ENCODE results near the gene C11orf16. TPM values are rescaled to one million over a fixed set of nuclear protein-coding genes. Genes with fewer than 3 reads are reported as not detected.
"Not testable (repeated sequence)": the region's sequence is repeated elsewhere in the genome, so short reads cannot be mapped to it uniquely, and the experiment has no call there.

The C11orf16 gene
- total RNA-seq, 1 donor from 2014 or later, result not detected

DNA sequence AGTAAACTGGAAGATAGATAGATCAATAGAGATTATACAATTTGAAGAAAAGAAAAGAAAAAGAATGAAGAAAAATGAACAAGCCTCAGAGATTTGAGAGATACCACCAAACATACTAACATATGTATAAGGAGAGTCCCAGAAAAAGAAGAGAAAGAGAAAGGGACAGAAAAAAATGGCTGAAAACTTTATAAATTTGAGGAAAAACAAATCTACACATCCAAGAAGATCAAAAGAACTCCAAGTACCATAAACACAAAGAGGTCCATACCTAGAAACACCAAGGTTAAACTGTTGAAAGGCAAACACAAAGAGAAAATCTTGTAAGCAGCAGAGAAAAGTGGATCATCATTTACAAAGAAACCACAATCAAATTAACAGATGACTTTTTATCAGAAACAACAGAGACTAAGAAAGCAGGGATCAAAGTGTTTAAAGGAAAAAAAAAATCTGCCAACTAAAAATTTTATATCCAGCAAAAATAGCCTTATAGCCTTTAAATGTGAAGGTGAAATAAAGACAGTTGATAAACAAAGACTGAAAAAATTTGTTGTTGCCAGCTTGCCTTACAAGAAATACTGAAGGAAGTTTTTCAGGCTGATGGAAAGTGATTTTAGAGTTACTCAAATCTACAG, 33.5 kb downstream of the C11orf16 start:
- no peaks in the 10 kb centered on the region for H3K36me3 ChIP-seq (ENCODE audit: control insufficient read depth in 3 of 3, insufficient read depth in 3 of 3, low read length in 3 of 3)
- H3K27me3 ChIP-seq (ENCODE audit: control insufficient read depth in 3 of 3, insufficient read depth in 3 of 3, low read length in 3 of 3), result no peaks in the 10 kb centered on the region
- H3K9me3 ChIP-seq (ENCODE audit: control insufficient read depth in 3 of 3, low read length in 3 of 3), result peaks cover 0 to 4% (median 3%) of the 10 kb centered on the region in 3 donors
- no peak overlapping the region for H3K4me3 ChIP-seq (ENCODE audit: low read length in 3 of 3)
- no peak overlapping the region for H3K9ac ChIP-seq (ENCODE audit: low read depth in 1 of 3, low read length in 3 of 3)
- H3K4me1 ChIP-seq (ENCODE audit: control insufficient read depth in 3 of 3, insufficient read depth in 3 of 3, low read length in 3 of 3), result no peaks in the 10 kb centered on the region
- H3K27ac ChIP-seq (ENCODE audit: low read depth, low read length), result no peak overlapping the region

DNA sequence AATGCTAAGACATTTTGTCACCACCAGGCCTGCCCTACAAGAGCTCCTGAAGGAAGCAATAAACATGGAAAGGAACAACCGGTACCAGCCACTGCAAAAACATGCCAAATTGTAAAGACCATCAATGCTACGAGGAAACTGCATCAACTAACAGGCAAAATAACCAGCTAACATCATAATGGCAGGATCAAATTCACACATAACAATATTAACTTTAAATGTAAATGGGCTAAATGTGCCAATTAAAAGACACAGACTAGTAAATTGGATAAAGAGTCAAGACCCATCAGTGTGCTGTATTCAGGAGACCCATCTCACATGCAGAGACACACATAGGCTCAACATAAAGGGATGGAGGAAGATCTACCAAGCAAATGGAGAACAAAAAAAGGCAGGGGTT, 41.6 kb downstream of the C11orf16 start:
- not testable (repeated sequence) for H3K4me1 ChIP-seq (ENCODE audit: control insufficient read depth in 3 of 3, insufficient read depth in 3 of 3, low read length in 3 of 3); H3K27ac ChIP-seq (ENCODE audit: low read depth, low read length); H3K27me3 ChIP-seq (ENCODE audit: control insufficient read depth in 3 of 3, insufficient read depth in 3 of 3, low read length in 3 of 3); H3K9me3 ChIP-seq (ENCODE audit: control insufficient read depth in 3 of 3, low read length in 3 of 3); H3K9ac ChIP-seq (ENCODE audit: low read depth in 1 of 3, low read length in 3 of 3); H3K36me3 ChIP-seq (ENCODE audit: control insufficient read depth in 3 of 3, insufficient read depth in 3 of 3, low read length in 3 of 3); H3K4me3 ChIP-seq (ENCODE audit: low read length in 3 of 3)

DNA sequence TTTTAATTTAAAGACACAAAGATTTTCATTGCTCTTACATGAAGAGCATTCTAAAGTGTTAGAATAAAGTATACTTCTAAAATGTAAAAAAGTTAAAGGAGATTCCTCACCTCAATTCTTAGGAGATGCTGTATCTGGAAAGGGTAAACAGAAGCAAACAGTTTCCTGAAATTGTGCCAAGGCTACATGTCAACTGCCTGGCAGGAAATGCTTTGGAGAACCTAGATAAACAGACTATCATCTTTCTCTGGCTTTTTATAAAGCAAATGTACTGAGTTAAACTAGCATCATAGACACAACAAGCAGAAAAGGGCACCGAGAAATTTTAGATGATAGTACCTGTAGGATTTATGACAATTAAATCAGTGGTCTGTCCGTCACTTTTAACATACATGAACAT, 46.4 kb downstream of the C11orf16 start:
- Histone ChIP-seq H3K27ac (ENCODE audit: low read depth, low read length) (no peak overlapping the region), H3K9ac (ENCODE audit: low read depth in 1 of 3, low read length in 3 of 3) (no peak overlapping the region), H3K27me3 (ENCODE audit: control insufficient read depth in 3 of 3, insufficient read depth in 3 of 3, low read length in 3 of 3) (no peaks in the 10 kb centered on the region), H3K4me3 (ENCODE audit: low read length in 3 of 3) (peak overlapping the region in 1 of 3 donors; percentile 3), H3K36me3 (ENCODE audit: control insufficient read depth in 3 of 3, insufficient read depth in 3 of 3, low read length in 3 of 3) (no peaks in the 10 kb centered on the region), H3K4me1 (ENCODE audit: control insufficient read depth in 3 of 3, insufficient read depth in 3 of 3, low read length in 3 of 3) (no peaks in the 10 kb centered on the region), H3K9me3 (ENCODE audit: control insufficient read depth in 3 of 3, low read length in 3 of 3) (no peaks in the 10 kb centered on the region)

DNA sequence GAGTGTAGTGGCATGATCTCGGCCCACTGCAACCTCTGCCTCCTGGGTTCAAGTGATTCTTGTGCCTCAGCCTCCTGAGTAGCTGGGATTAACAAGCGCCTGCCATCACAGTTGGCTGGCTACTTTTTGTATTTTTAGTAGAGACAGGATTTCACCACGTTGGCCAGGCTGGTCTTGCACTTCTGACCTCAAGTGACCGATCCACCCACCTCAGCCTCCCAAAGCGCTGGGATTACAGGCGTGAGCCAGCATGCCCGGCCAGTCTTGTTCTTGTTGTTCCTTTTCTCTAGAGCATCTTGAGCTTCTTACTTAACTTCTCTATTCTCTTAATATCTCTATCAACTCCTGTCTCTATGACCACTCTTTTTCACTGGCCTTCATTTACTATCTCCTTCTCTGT, 51.2 kb downstream of the C11orf16 start:
- H3K27ac ChIP-seq (ENCODE audit: low read depth, low read length), result peak overlapping the region; percentile 13
- H3K4me1 ChIP-seq (ENCODE audit: control insufficient read depth in 3 of 3, insufficient read depth in 3 of 3, low read length in 3 of 3); H3K27me3 ChIP-seq (ENCODE audit: control insufficient read depth in 3 of 3, insufficient read depth in 3 of 3, low read length in 3 of 3); H3K4me3 ChIP-seq (ENCODE audit: low read length in 3 of 3); H3K9me3 ChIP-seq (ENCODE audit: control insufficient read depth in 3 of 3, low read length in 3 of 3); H3K36me3 ChIP-seq (ENCODE audit: control insufficient read depth in 3 of 3, insufficient read depth in 3 of 3, low read length in 3 of 3); H3K9ac ChIP-seq (ENCODE audit: low read depth in 1 of 3, low read length in 3 of 3): not testable (repeated sequence)

DNA sequence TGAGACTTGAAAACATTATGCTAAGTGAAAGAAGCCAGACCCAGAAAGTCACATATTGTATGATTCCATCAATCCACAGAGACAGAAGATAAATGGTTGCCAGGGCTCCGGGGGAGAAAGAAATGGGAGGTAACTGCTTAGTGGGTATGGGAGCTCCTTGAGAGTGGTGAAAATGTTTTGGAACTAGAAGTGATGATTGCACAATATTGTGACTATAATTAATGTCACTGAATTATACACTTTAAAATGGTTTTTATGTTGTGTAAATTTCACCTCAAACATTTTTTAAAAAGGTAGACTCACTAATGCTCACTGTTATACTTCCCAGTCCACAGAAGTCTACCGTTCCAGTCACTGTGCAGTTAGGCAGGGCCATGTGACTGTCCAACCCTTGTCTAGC, 54.0 kb downstream of the C11orf16 start:
- no peaks in the 10 kb centered on the region for H3K4me1 ChIP-seq (ENCODE audit: control insufficient read depth in 3 of 3, insufficient read depth in 3 of 3, low read length in 3 of 3)
- no peak overlapping the region for H3K4me3 ChIP-seq (ENCODE audit: low read length in 3 of 3)
- H3K27me3 ChIP-seq (ENCODE audit: control insufficient read depth in 3 of 3, insufficient read depth in 3 of 3, low read length in 3 of 3), result no peaks in the 10 kb centered on the region
- H3K36me3 ChIP-seq (ENCODE audit: control insufficient read depth in 3 of 3, insufficient read depth in 3 of 3, low read length in 3 of 3), result no peaks in the 10 kb centered on the region
- no peak overlapping the region for H3K27ac ChIP-seq (ENCODE audit: low read depth, low read length)
- no peaks in the 10 kb centered on the region for H3K9me3 ChIP-seq (ENCODE audit: control insufficient read depth in 3 of 3, low read length in 3 of 3)
- no peak overlapping the region for H3K9ac ChIP-seq (ENCODE audit: low read depth in 1 of 3, low read length in 3 of 3)

DNA sequence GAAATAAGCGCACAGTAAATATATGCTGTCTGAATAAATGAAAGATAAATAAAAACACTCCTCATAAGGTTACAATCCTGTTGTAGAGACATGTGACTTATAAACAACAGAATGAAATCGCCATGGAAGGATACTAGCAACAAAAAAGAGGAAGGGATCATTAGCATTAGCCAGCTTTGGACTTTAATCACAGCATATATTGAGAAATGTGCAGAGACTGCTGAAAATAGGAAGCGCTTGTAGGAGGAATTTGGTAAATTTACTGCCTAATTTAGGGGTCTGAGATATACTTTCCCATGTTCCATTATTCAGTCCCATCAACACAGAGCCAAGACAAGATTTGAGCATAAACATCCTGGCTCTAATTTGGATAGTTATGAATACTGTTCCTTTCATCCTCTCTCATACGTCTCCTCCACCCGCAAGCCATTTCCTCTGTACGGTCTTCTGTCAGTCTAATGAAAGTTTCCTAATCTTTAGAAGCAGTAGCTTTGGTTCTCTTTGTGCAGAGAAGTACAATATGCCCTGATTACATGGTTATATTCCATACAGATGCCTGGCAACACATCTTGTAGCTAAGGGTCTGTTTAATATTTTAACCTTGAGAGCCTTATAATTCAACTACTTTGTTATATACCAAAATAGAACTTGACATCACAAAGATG, 58.9 kb downstream of the C11orf16 start:
- Histone ChIP-seq H3K27ac (ENCODE audit: low read depth, low read length) (no peak overlapping the region), H3K36me3 (ENCODE audit: control insufficient read depth in 3 of 3, insufficient read depth in 3 of 3, low read length in 3 of 3) (no peaks in the 10 kb centered on the region), H3K4me3 (ENCODE audit: low read length in 3 of 3) (no peak overlapping the region)

DNA sequence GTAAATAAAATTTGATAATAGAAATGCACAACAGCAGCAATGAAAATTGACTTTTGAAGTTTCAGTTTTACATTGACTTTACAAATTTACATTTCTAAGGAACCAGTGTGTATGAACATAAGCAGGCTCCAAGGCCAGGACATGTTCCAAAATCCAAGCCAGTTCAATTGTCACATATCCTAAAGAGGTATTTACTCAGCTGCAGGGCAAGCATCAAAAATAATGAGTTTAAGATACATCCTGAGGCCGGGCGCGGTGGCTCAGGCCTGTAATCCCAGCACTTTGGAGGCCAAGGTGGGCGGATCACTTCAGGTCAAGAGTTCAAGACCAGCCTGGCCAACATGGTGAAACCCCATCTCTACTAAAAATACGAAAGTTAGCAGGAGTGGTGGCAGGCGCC, 60.8 kb downstream of the C11orf16 start:
- no peaks in the 10 kb centered on the region for H3K27me3 ChIP-seq (ENCODE audit: control insufficient read depth in 3 of 3, insufficient read depth in 3 of 3, low read length in 3 of 3)
- no peak overlapping the region for H3K9ac ChIP-seq (ENCODE audit: low read depth in 1 of 3, low read length in 3 of 3)
- no peaks in the 10 kb centered on the region for H3K36me3 ChIP-seq (ENCODE audit: control insufficient read depth in 3 of 3, insufficient read depth in 3 of 3, low read length in 3 of 3)
- H3K27ac ChIP-seq (ENCODE audit: low read depth, low read length), result peak overlapping the region; percentile 47
- peaks cover 5 to 13% (median 6%) of the 10 kb centered on the region in 3 donors for H3K4me1 ChIP-seq (ENCODE audit: control insufficient read depth in 3 of 3, insufficient read depth in 3 of 3, low read length in 3 of 3)
- H3K9me3 ChIP-seq (ENCODE audit: control insufficient read depth in 3 of 3, low read length in 3 of 3), result no peaks in the 10 kb centered on the region
- peak overlapping the region in 2 of 3 donors; percentile 76 to 83 for H3K4me3 ChIP-seq (ENCODE audit: low read length in 3 of 3)

More for the DNA sequence above, 58.9 kb downstream of the C11orf16 start:
- Histone ChIP-seq H3K9ac (ENCODE audit: low read depth in 1 of 3, low read length in 3 of 3) (no peak overlapping the region), H3K4me1 (ENCODE audit: control insufficient read depth in 3 of 3, insufficient read depth in 3 of 3, low read length in 3 of 3) (peaks cover 4 to 5% (median 4%) of the 10 kb centered on the region in 3 donors), H3K9me3 (ENCODE audit: control insufficient read depth in 3 of 3, low read length in 3 of 3) (no peaks in the 10 kb centered on the region), H3K27me3 (ENCODE audit: control insufficient read depth in 3 of 3, insufficient read depth in 3 of 3, low read length in 3 of 3) (no peaks in the 10 kb centered on the region)

DNA sequence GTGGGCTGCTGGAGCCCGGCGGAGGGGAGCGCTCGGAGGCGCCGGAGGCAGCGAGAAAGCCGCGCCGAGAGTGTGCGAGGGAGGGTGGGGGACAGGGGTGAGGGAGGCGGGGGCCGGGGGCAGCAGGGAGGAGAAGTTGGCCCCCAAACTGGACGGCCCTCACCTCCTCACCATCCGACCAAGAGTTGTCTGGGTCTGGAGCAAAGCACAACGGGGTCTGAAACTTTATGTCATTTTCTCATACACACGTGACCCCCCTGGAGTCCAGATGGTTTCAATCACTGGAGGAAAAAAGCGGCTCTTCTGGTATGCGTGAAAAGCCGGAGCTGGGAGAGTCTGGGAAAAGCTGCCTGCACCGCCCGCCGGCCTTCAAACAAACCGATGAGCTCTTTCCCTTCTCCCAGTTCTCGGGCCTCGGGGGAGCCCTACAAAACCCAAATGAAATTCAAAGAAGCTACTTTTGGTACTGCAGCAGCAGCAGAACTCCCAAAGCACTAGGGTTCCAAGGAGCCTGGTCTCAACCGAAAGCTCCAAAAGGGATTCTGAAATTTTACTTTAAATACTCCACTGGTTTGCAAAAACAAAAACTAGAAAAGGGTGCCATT, 61.5 kb downstream of the C11orf16 start:
- no peaks in the 10 kb centered on the region for H3K27me3 ChIP-seq (ENCODE audit: control insufficient read depth in 3 of 3, insufficient read depth in 3 of 3, low read length in 3 of 3)
- H3K9me3 ChIP-seq (ENCODE audit: control insufficient read depth in 3 of 3, low read length in 3 of 3), result no peaks in the 10 kb centered on the region
- peak overlapping the region; percentile 74 to 81 (median 80) for H3K9ac ChIP-seq (ENCODE audit: low read depth in 1 of 3, low read length in 3 of 3)
- no peaks in the 10 kb centered on the region for H3K36me3 ChIP-seq (ENCODE audit: control insufficient read depth in 3 of 3, insufficient read depth in 3 of 3, low read length in 3 of 3)
- peak overlapping the region; percentile 47 for H3K27ac ChIP-seq (ENCODE audit: low read depth, low read length)
- peaks cover 5 to 13% (median 7%) of the 10 kb centered on the region in 3 donors for H3K4me1 ChIP-seq (ENCODE audit: control insufficient read depth in 3 of 3, insufficient read depth in 3 of 3, low read length in 3 of 3)
- H3K4me3 ChIP-seq (ENCODE audit: low read length in 3 of 3), result peak overlapping the region; percentile 76 to 86 (median 83)

DNA sequence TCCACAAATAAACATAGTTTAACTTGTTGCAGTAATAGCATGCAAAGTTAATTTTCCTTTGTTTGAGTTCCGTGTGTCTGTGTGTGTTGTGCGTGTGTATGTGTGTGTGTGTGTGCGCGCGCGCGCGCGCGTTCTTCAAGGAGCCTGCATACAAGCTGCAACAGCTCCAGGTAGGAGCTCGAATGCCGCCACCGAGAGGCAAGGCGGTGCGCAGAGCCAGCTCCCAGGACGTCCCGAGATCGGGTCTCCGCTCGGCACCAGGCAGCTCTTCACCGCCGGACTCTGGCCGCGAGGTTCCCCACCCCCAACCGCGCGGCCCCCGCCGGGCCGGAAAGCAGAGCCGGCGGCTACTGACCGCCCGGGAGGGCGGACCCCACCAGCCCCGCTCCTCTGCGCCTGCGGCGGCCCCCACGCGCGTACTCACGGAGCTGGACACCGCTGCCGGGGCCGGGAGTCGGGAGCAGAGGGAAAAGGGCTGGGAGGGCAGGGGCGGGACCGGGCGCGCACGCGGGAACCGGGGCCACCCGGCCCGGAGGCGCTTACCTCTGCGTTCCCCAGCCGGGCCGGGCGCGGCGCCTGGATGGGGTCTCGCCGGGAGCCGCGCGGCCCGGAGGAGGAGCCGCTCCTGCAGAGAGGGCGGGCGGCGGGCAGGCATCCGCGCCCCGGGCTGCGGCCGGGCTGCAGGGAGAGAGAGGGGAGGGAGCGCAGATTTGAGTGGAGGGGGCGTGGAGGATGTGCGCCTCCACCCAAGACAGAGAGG, 62.2 kb downstream of the C11orf16 start:
- Histone ChIP-seq H3K9ac (ENCODE audit: low read depth in 1 of 3, low read length in 3 of 3) (peak overlapping the region; percentile 74 to 81 (median 80)), H3K36me3 (ENCODE audit: control insufficient read depth in 3 of 3, insufficient read depth in 3 of 3, low read length in 3 of 3) (no peaks in the 10 kb centered on the region), H3K4me1 (ENCODE audit: control insufficient read depth in 3 of 3, insufficient read depth in 3 of 3, low read length in 3 of 3) (peaks cover 5 to 13% (median 7%) of the 10 kb centered on the region in 3 donors)

More for the DNA sequence above, 62.2 kb downstream of the C11orf16 start:
- Histone ChIP-seq H3K27me3 (ENCODE audit: control insufficient read depth in 3 of 3, insufficient read depth in 3 of 3, low read length in 3 of 3) (no peaks in the 10 kb centered on the region), H3K27ac (ENCODE audit: low read depth, low read length) (peak overlapping the region; percentile 47), H3K4me3 (ENCODE audit: low read length in 3 of 3) (peak overlapping the region; percentile 76 to 86 (median 83)), H3K9me3 (ENCODE audit: control insufficient read depth in 3 of 3, low read length in 3 of 3) (no peaks in the 10 kb centered on the region)

All from skeletal muscle tissue (tissue), 4 donors.